SK-N-SH (cell line): ENCODE data around the gene PCDHGA11. TPM values are rescaled to one million over a fixed set of nuclear protein-coding genes. Genes with fewer than 3 reads are reported as not detected.

Source experiments
- CTCF ChIA-PET: fragments of 300-600, 350-600 bp; formaldehyde crosslinking; extraction: SDS; loops from one replicate; lab custom pipeline; 2021; lab: Yijun Ruan, JAX
- POLR2A ChIA-PET: fragments of 350-600 bp; sonication (Branson Sonifier 250); formaldehyde crosslinking; extraction: SDS; loops from one replicate; lab custom pipeline; 2020; ENCODE audit warnings: antibody characterized with exemption, inconsistent platforms; lab: Yijun Ruan, JAX
- DNase-seq: peaks from one replicate; pipeline ENCODE4 v3.0.0; 2012
- H2AFZ ChIP-seq: fragments of 200-600 bp; sonication (generic); 2 replicates; pipeline ENCODE4 v1.8.1; 2016; ENCODE audit warnings: antibody characterized with exemption, mild to moderate bottlenecking, low read depth
- H3F3A ChIP-seq: fragments of 200-600 bp; sonication (generic); replicated peaks from 2 replicates; pipeline ENCODE3; 2016; ENCODE audit warnings: antibody characterized with exemption, mild to moderate bottlenecking; ENCODE audit not compliant: insufficient read depth
- H3K27ac ChIP-seq, 2 experiments: fragments of 200-500 bp in 1 of 2; fragments of 200-600 bp in 1 of 2; sonication (Bioruptor generic) in 1 of 2; sonication (generic), shearing (Covaris generic) in 1 of 2; 2 replicates each; pipeline versions ENCODE4 v1.5.1 to v1.6.1; 2014 to 2016; ENCODE audit warnings: low read depth in 2 of 2, inconsistent platforms in 1 of 2, low read length in 1 of 2, mild to moderate bottlenecking in 1 of 2, mixed read lengths in 1 of 2
- H3K27me3 ChIP-seq: fragments of 200-600 bp; sonication (generic), shearing (Covaris generic); 2 replicates; pipeline ENCODE4 v1.6.1; 2016; ENCODE audit warnings: mixed run types; ENCODE audit not compliant: insufficient read depth
- H3K36me3 ChIP-seq, 2 experiments: fragments of 200-500 bp in 1 of 2; fragments of 200-600 bp in 1 of 2; sonication (Bioruptor generic) in 1 of 2; sonication (generic) in 1 of 2; replicated peaks in 1 of 2; 2 replicates each; pipeline versions ENCODE3 to v1.5.1; 2014 to 2016; ENCODE audit warnings: low read length in 1 of 2, mild to moderate bottlenecking in 1 of 2; ENCODE audit not compliant: insufficient read depth in 2 of 2, control insufficient read depth in 1 of 2
- H3K4me1 ChIP-seq, 2 experiments: fragments of 200-500 bp in 1 of 2; fragments of 200-600 bp in 1 of 2; sonication (Bioruptor generic) in 1 of 2; sonication (generic), shearing (Covaris generic) in 1 of 2; 2 replicates each; pipeline versions ENCODE4 v1.5.1 to v1.6.1; 2014 to 2016; ENCODE audit warnings: low read depth in 1 of 2, low read length in 1 of 2, mixed run types in 1 of 2; ENCODE audit not compliant: insufficient read depth in 2 of 2, control insufficient read depth in 1 of 2
- H3K4me2 ChIP-seq: fragments of 200-600 bp; sonication (generic), shearing (Covaris generic); 2 replicates; pipeline ENCODE4 v1.6.1; 2017; ENCODE audit warnings: mixed run types
- H3K4me3 ChIP-seq, 2 experiments: fragments of 200-500 bp in 1 of 2; fragments of 200-600 bp in 1 of 2; sonication (Bioruptor generic) in 1 of 2; sonication (generic), shearing (Covaris generic) in 1 of 2; 2 replicates each; pipeline versions ENCODE4 v1.5.1 to v1.8.1; 2014 to 2016; ENCODE audit warnings: low read depth in 2 of 2, inconsistent platforms in 1 of 2, low read length in 1 of 2, mild to moderate bottlenecking in 1 of 2, mixed read lengths in 1 of 2, moderate library complexity in 1 of 2
- H3K79me2 ChIP-seq: fragments of 200-600 bp; sonication (generic); 2 replicates; pipeline ENCODE4 v1.8.1; 2017; ENCODE audit warnings: mild to moderate bottlenecking; ENCODE audit not compliant: insufficient read depth
- H3K9ac ChIP-seq: fragments of 200-600 bp; sonication (generic); 2 replicates; pipeline ENCODE4 v1.6.1; 2017; ENCODE audit warnings: mixed run types
- H3K9me2 ChIP-seq: fragments of 200-600 bp; sonication (generic); 2 replicates; pipeline ENCODE4 v1.6.1; 2017; ENCODE audit warnings: mixed run types
- H3K9me3 ChIP-seq: fragments of 200-600 bp; sonication (generic); 2 replicates; pipeline ENCODE4 v1.6.1; 2017; ENCODE audit warnings: mixed run types, mild to moderate bottlenecking, moderate library complexity
- H4K20me1 ChIP-seq: fragments of 200-600 bp; sonication (generic); 2 replicates; pipeline ENCODE4 v1.6.1; 2017; ENCODE audit warnings: mild to moderate bottlenecking, mixed run types; ENCODE audit not compliant: insufficient read depth
- EZH2phosphoT487 ChIP-seq: fragments of 200-600 bp; sonication (generic); IDR thresholded peaks from 2 replicates; pipeline ENCODE4 v1.6.1; 2017; ENCODE audit warnings: low read depth, mixed run types, mild to moderate bottlenecking, antibody characterized with exemption, moderate library complexity, borderline replicate concordance
- FOXM1 ChIP-seq: IDR thresholded peaks from 2 replicates; pipeline ENCODE4 v1.4.0; 2012; ENCODE audit warnings: low read depth, mild to moderate bottlenecking
- GABPA ChIP-seq: IDR thresholded peaks from 2 replicates; pipeline ENCODE4 v1.4.0; 2012; ENCODE audit warnings: low read depth, mild to moderate bottlenecking
- GATA2 ChIP-seq: sonication (generic); formaldehyde crosslinking; IDR thresholded peaks from 2 replicates; pipeline ENCODE4 v1.5.0; 2020; ENCODE audit warnings: mild to moderate bottlenecking, missing genetic modification reagents
- IRF3 ChIP-seq: fragments of 150-350 bp; IDR thresholded peaks from 2 replicates; pipeline ENCODE4 v1.6.1; 2016; ENCODE audit warnings: mild to moderate bottlenecking, low read depth, low read length
- MXI1 ChIP-seq: IDR thresholded peaks from 2 replicates; pipeline ENCODE4 v1.6.1; 2012; ENCODE audit warnings: mild to moderate bottlenecking, low read depth, low read length, improper control_type of control experiment
- POLR2AphosphoS5 ChIP-seq: IDR thresholded peaks from 2 replicates; pipeline ENCODE4 v1.6.1; 2012; ENCODE audit warnings: low read depth, low read length
- RAD21 ChIP-seq: IDR thresholded peaks from 2 replicates; pipeline ENCODE4 v1.6.1; 2012; ENCODE audit warnings: mild to moderate bottlenecking, low read length
- RFX5 ChIP-seq: IDR thresholded peaks from 2 replicates; pipeline ENCODE4 v1.6.1; 2012; ENCODE audit warnings: mild to moderate bottlenecking, improper control_type of control experiment, low read length
- RXRA ChIP-seq: IDR thresholded peaks from 2 replicates; pipeline ENCODE4 v1.4.0; 2012; ENCODE audit warnings: low read depth, mild to moderate bottlenecking, borderline replicate concordance
- SMC3 ChIP-seq: IDR thresholded peaks from 2 replicates; pipeline ENCODE4 v1.6.1; 2012; ENCODE audit warnings: low read depth, low read length, improper control_type of control experiment
- WGBS: methylation state at CpG from one replicate; pipeline ENCODE4 v1.1.6; 2017; ENCODE audit warnings: low lambda C conversion rate; 5-methylcytosine and 5-hydroxymethylcytosine counted together
- polyA plus RNA-seq, 3 experiments: library from polyadenylated mRNA; depleted of rRNA; stranded (reverse); fragments of >200 nt; gene quantifications; 2 replicates each; pipeline ENCODE4 v1.2.3, GENCODE V29; 2012
- TF ChIP-seq, protein P1 (sequence below): IDR thresholded peaks from 2 replicates; pipeline ENCODE4 v1.4.0; 2012; ENCODE audit warnings: low read depth, borderline replicate concordance
- TF ChIP-seq, protein P2 (sequence below): IDR thresholded peaks from 2 replicates; pipeline ENCODE4; 2012
- TF ChIP-seq, protein P3 (sequence below): fragments of 200-600 bp; sonication (generic); IDR thresholded peaks from 2 replicates; pipeline ENCODE4 v1.6.1; 2017; ENCODE audit warnings: antibody characterized with exemption, mild to moderate bottlenecking, moderate library complexity

Gene PCDHGA11
- polyA plus RNA-seq, 1 of the 3 experiments (the other 2 are of a cell fraction), result 0.18 TPM

DNA sequence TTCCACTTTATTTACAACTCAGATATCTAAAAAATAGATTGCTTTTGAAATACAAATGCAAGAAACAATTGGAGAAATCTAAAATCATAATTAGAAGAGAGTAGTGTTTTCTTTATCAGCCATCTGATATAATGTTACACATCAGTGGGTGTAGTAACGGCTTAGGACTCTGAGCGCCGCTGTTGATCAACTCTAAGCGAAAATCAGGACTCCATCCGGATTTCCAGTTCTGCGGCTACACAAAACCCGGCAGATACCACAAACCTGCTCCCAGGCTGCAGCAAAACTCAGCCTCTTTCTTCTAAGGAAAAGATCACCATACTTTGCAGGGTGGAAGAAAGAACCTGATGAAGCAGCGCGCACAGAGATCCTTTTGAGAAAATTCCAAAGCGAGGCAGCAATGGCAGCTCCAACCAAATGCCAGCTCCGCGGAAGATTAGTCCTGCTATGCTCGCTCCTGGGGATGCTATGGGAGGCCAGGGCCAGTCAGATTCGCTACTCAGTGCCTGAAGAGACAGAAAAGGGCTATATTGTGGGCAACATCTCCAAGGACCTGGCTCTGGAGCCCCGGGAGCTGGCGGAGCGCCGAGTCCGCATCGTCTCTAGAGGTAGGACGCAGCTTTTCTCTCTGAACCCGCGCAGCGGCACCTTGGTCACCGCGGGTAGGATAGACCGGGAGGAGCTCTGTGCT, 18.2 kb upstream of the PCDHGA11 start, which contains the start of gene PCDHGA9:
Gene PCDHGA9, plus strand, starts transcription at position 226 of the 691 bp plus-strand sequence. Its CDS starts 175 bp downstream, at position 401.
- no peaks in the 10 kb centered on the region for H3K79me2 ChIP-seq
- DNase-seq, result peak; percentile 53
- peaks cover 0 to 9% of the 10 kb centered on the region in 2 experiments for H3K36me3 ChIP-seq
- no peak within 1 kb of the TSS for H3K4me2 ChIP-seq
- H2AFZ ChIP-seq, result no peak within 1 kb of the TSS
- TF ChIP-seq RAD21 (peak; percentile 39), RFX5 (no peak), GABPA (no peak), FOXM1 (no peak), EZH2phosphoT487 (no peak), MXI1 (no peak), RXRA (no peak), GATA2 (CRISPR knock-in tag) (no peak), SMC3 (no peak), IRF3 (no peak), POLR2AphosphoS5 (no peak)
- TF ChIP-seq, protein P1, sequence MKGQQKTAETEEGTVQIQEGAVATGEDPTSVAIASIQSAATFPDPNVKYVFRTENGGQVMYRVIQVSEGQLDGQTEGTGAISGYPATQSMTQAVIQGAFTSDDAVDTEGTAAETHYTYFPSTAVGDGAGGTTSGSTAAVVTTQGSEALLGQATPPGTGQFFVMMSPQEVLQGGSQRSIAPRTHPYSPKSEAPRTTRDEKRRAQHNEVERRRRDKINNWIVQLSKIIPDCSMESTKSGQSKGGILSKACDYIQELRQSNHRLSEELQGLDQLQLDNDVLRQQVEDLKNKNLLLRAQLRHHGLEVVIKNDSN, result no peak
- TF ChIP-seq, protein P2, sequence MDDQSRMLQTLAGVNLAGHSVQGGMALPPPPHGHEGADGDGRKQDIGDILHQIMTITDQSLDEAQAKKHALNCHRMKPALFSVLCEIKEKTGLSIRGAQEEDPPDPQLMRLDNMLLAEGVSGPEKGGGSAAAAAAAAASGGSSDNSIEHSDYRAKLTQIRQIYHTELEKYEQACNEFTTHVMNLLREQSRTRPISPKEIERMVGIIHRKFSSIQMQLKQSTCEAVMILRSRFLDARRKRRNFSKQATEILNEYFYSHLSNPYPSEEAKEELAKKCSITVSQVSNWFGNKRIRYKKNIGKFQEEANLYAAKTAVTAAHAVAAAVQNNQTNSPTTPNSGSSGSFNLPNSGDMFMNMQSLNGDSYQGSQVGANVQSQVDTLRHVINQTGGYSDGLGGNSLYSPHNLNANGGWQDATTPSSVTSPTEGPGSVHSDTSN, result no peak
- TF ChIP-seq, protein P3, sequence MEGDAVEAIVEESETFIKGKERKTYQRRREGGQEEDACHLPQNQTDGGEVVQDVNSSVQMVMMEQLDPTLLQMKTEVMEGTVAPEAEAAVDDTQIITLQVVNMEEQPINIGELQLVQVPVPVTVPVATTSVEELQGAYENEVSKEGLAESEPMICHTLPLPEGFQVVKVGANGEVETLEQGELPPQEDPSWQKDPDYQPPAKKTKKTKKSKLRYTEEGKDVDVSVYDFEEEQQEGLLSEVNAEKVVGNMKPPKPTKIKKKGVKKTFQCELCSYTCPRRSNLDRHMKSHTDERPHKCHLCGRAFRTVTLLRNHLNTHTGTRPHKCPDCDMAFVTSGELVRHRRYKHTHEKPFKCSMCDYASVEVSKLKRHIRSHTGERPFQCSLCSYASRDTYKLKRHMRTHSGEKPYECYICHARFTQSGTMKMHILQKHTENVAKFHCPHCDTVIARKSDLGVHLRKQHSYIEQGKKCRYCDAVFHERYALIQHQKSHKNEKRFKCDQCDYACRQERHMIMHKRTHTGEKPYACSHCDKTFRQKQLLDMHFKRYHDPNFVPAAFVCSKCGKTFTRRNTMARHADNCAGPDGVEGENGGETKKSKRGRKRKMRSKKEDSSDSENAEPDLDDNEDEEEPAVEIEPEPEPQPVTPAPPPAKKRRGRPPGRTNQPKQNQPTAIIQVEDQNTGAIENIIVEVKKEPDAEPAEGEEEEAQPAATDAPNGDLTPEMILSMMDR, result peak; percentile 39; the same call in 1 of the 2 replicates
- H3K9me2 ChIP-seq, result no peaks in the 10 kb centered on the region
- peaks cover 7% of the 10 kb centered on the region for H3K9me3 ChIP-seq
- CTCF ChIA-PET, result no interaction called here
- H3K4me1 ChIP-seq, result no peaks in the 10 kb centered on the region
- no peak within 1 kb of the TSS for H3K9ac ChIP-seq
- H3K27me3 ChIP-seq, result no peaks in the 10 kb centered on the region
- H3K4me3 ChIP-seq, result no peak within 1 kb of the TSS; a peak in 1 of 4 replicates
- POLR2A ChIA-PET, result no interaction called here
- no peak within 1 kb of the TSS for H3K27ac ChIP-seq
- 77% methylated on average over 26 of the region's 27 CpGs for WGBS
- no peaks in the 10 kb centered on the region for H3F3A ChIP-seq
- no peaks in the 10 kb centered on the region for H4K20me1 ChIP-seq
